SK-N-SH (cell line): ENCODE results near the gene MAD1L1. TPM values are rescaled to one million over a fixed set of nuclear protein-coding genes. Genes with fewer than 3 reads are reported as not detected.

Experiments used
- CTCF ChIA-PET: fragments of 300-600, 350-600 bp; formaldehyde crosslinking; extraction: SDS; loops from one replicate; lab custom pipeline; 2021; lab: Yijun Ruan, JAX
- POLR2A ChIA-PET: fragments of 350-600 bp; sonication (Branson Sonifier 250); formaldehyde crosslinking; extraction: SDS; loops from one replicate; lab custom pipeline; 2020; ENCODE audit warnings: antibody characterized with exemption, inconsistent platforms; lab: Yijun Ruan, JAX
- DNase-seq: peaks from one replicate; pipeline ENCODE4 v3.0.0; 2012
- H2AFZ ChIP-seq: fragments of 200-600 bp; sonication (generic); 2 replicates; pipeline ENCODE4 v1.8.1; 2016; ENCODE audit warnings: antibody characterized with exemption, mild to moderate bottlenecking, low read depth
- H3F3A ChIP-seq: fragments of 200-600 bp; sonication (generic); replicated peaks from 2 replicates; pipeline ENCODE3; 2016; ENCODE audit warnings: antibody characterized with exemption, mild to moderate bottlenecking; ENCODE audit not compliant: insufficient read depth
- H3K27ac ChIP-seq, 2 experiments: fragments of 200-500 bp in 1 of 2; fragments of 200-600 bp in 1 of 2; sonication (Bioruptor generic) in 1 of 2; sonication (generic), shearing (Covaris generic) in 1 of 2; 2 replicates each; pipeline versions ENCODE4 v1.5.1 to v1.6.1; 2014 to 2016; ENCODE audit warnings: low read depth in 2 of 2, inconsistent platforms in 1 of 2, low read length in 1 of 2, mild to moderate bottlenecking in 1 of 2, mixed read lengths in 1 of 2
- H3K27me3 ChIP-seq: fragments of 200-600 bp; sonication (generic), shearing (Covaris generic); 2 replicates; pipeline ENCODE4 v1.6.1; 2016; ENCODE audit warnings: mixed run types; ENCODE audit not compliant: insufficient read depth
- H3K36me3 ChIP-seq, 2 experiments: fragments of 200-500 bp in 1 of 2; fragments of 200-600 bp in 1 of 2; sonication (Bioruptor generic) in 1 of 2; sonication (generic) in 1 of 2; replicated peaks in 1 of 2; 2 replicates each; pipeline versions ENCODE3 to v1.5.1; 2014 to 2016; ENCODE audit warnings: low read length in 1 of 2, mild to moderate bottlenecking in 1 of 2; ENCODE audit not compliant: insufficient read depth in 2 of 2, control insufficient read depth in 1 of 2
- H3K4me1 ChIP-seq, 2 experiments: fragments of 200-500 bp in 1 of 2; fragments of 200-600 bp in 1 of 2; sonication (Bioruptor generic) in 1 of 2; sonication (generic), shearing (Covaris generic) in 1 of 2; 2 replicates each; pipeline versions ENCODE4 v1.5.1 to v1.6.1; 2014 to 2016; ENCODE audit warnings: low read depth in 1 of 2, low read length in 1 of 2, mixed run types in 1 of 2; ENCODE audit not compliant: insufficient read depth in 2 of 2, control insufficient read depth in 1 of 2
- H3K4me2 ChIP-seq: fragments of 200-600 bp; sonication (generic), shearing (Covaris generic); 2 replicates; pipeline ENCODE4 v1.6.1; 2017; ENCODE audit warnings: mixed run types
- H3K4me3 ChIP-seq, 2 experiments: fragments of 200-500 bp in 1 of 2; fragments of 200-600 bp in 1 of 2; sonication (Bioruptor generic) in 1 of 2; sonication (generic), shearing (Covaris generic) in 1 of 2; 2 replicates each; pipeline versions ENCODE4 v1.5.1 to v1.8.1; 2014 to 2016; ENCODE audit warnings: low read depth in 2 of 2, inconsistent platforms in 1 of 2, low read length in 1 of 2, mild to moderate bottlenecking in 1 of 2, mixed read lengths in 1 of 2, moderate library complexity in 1 of 2
- H3K79me2 ChIP-seq: fragments of 200-600 bp; sonication (generic); 2 replicates; pipeline ENCODE4 v1.8.1; 2017; ENCODE audit warnings: mild to moderate bottlenecking; ENCODE audit not compliant: insufficient read depth
- H3K9ac ChIP-seq: fragments of 200-600 bp; sonication (generic); 2 replicates; pipeline ENCODE4 v1.6.1; 2017; ENCODE audit warnings: mixed run types
- H3K9me2 ChIP-seq: fragments of 200-600 bp; sonication (generic); 2 replicates; pipeline ENCODE4 v1.6.1; 2017; ENCODE audit warnings: mixed run types
- H3K9me3 ChIP-seq: fragments of 200-600 bp; sonication (generic); 2 replicates; pipeline ENCODE4 v1.6.1; 2017; ENCODE audit warnings: mixed run types, mild to moderate bottlenecking, moderate library complexity
- H4K20me1 ChIP-seq: fragments of 200-600 bp; sonication (generic); 2 replicates; pipeline ENCODE4 v1.6.1; 2017; ENCODE audit warnings: mild to moderate bottlenecking, mixed run types; ENCODE audit not compliant: insufficient read depth
- EP300 ChIP-seq, 2 experiments: IDR thresholded peaks; 2 replicates each; pipeline versions ENCODE4 v1.4.0 to v1.6.1; 2012; ENCODE audit warnings: borderline replicate concordance in 1 of 2, low read depth in 1 of 2, low read length in 1 of 2
- EZH2phosphoT487 ChIP-seq: fragments of 200-600 bp; sonication (generic); IDR thresholded peaks from 2 replicates; pipeline ENCODE4 v1.6.1; 2017; ENCODE audit warnings: low read depth, mixed run types, mild to moderate bottlenecking, antibody characterized with exemption, moderate library complexity, borderline replicate concordance
- FOXJ3 ChIP-seq: sonication (generic); formaldehyde crosslinking; IDR thresholded peaks from 2 replicates; pipeline ENCODE4 v1.5.1; 2020; ENCODE audit warnings: mild to moderate bottlenecking, missing genetic modification reagents
- GATA2 ChIP-seq: sonication (generic); formaldehyde crosslinking; IDR thresholded peaks from 2 replicates; pipeline ENCODE4 v1.5.0; 2020; ENCODE audit warnings: mild to moderate bottlenecking, missing genetic modification reagents
- MEF2A ChIP-seq: IDR thresholded peaks from 2 replicates; pipeline ENCODE4 v1.4.0; 2012; ENCODE audit warnings: low read depth, borderline replicate concordance
- NFIC ChIP-seq: IDR thresholded peaks from 2 replicates; pipeline ENCODE4 v1.4.0; 2012; ENCODE audit warnings: borderline replicate concordance
- POLR2AphosphoS5 ChIP-seq: IDR thresholded peaks from 2 replicates; pipeline ENCODE4 v1.6.1; 2012; ENCODE audit warnings: low read depth, low read length
- RCOR1 ChIP-seq: fragments of 150-350 bp; IDR thresholded peaks from 2 replicates; pipeline ENCODE4 v1.6.1; 2017; ENCODE audit warnings: antibody characterized with exemption, low read length
- SIN3A ChIP-seq: IDR thresholded peaks from 2 replicates; pipeline ENCODE4 v1.6.1; 2012; ENCODE audit warnings: low read depth, mild to moderate bottlenecking, low read length, moderate library complexity, borderline replicate concordance
- TAF1 ChIP-seq: IDR thresholded peaks from 2 replicates; pipeline ENCODE4 v1.6.1; 2012; ENCODE audit warnings: low read depth, mild to moderate bottlenecking, low read length, moderate library complexity, borderline replicate concordance
- TEAD4 ChIP-seq: IDR thresholded peaks from 2 replicates; pipeline ENCODE4 v1.4.0; 2012; ENCODE audit warnings: mild to moderate bottlenecking, borderline replicate concordance; ENCODE audit not compliant: insufficient read depth
- WGBS: methylation state at CpG from one replicate; pipeline ENCODE4 v1.1.6; 2017; ENCODE audit warnings: low lambda C conversion rate; 5-methylcytosine and 5-hydroxymethylcytosine counted together
- polyA plus RNA-seq, 3 experiments: library from polyadenylated mRNA; depleted of rRNA; stranded (reverse); fragments of >200 nt; gene quantifications; 2 replicates each; pipeline ENCODE4 v1.2.3, GENCODE V29; 2012
- TF ChIP-seq, protein P1 (sequence below): IDR thresholded peaks from 2 replicates; pipeline ENCODE4 v1.6.1; 2012; ENCODE audit warnings: mild to moderate bottlenecking, low read depth, low read length, moderate library complexity
- TF ChIP-seq, protein P2 (sequence below): IDR thresholded peaks from 2 replicates; pipeline ENCODE4 v1.4.0; 2012; ENCODE audit warnings: low read depth
- TF ChIP-seq, protein P3 (sequence below): IDR thresholded peaks from 2 replicates; pipeline ENCODE4 v1.4.0; 2012; ENCODE audit warnings: low read depth, borderline replicate concordance
- TF ChIP-seq, protein P4 (sequence below): IDR thresholded peaks from 2 replicates; pipeline ENCODE4 v1.4.0; 2012; ENCODE audit warnings: low read depth, borderline replicate concordance
- TF ChIP-seq, protein P5 (sequence below): fragments of 150-350 bp; IDR thresholded peaks from 2 replicates; pipeline ENCODE4 v1.6.1; 2017; ENCODE audit warnings: antibody characterized with exemption, low read length, low read depth, borderline replicate concordance
- TF ChIP-seq, protein P6 (sequence below): IDR thresholded peaks from 2 replicates; pipeline ENCODE4; 2012

The MAD1L1 gene
- polyA plus RNA-seq, 1 of the 3 experiments (the other 2 are of a cell fraction), result 46.2 TPM

DNA sequence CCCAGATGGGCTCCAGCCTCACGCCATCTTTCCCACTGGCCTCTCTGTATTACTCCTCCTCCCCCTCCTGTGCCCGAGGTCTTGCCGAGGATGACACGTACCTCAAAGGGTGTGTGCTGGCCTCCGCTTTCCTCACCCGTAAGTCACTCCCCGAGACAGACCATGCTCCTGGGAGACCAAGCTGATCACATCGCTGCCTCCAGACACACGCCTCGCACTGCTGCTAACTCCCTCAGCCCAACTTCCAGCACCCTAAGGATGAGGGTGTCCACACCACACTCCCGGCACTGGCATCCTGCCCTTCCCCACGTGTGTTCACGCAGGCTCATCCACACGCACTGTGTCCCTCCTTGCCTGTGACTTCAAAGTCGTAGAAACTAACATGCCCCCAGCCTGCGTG lies 24.0 kb downstream of the MAD1L1 start:
- POLR2A ChIA-PET, result no interaction called here
- Histone ChIP-seq H3K9ac (no peak overlapping the region), H2AFZ (no peak overlapping the region), H4K20me1 (0 out of 2 replicates have a peak, but pooled peaks cover 5% of the 10 kb centered on the region)
- DNase-seq, result no peak
- over 99% methylated on average over 16 of the region's 16 CpGs for whole genome bisulfite sequencing
- TF ChIP-seq TAF1 (no peak), NFIC (no peak), TEAD4 (no peak), POLR2AphosphoS5 (no peak), GATA2 (CRISPR knock-in tag) (no peak), SIN3A (no peak), RCOR1 (no peak), FOXJ3 (CRISPR knock-in tag) (no peak), EZH2phosphoT487 (no peak), MEF2A (no peak), EP300 (IDR thresholded peaks at IDR 0.05; ENCODE audit: borderline replicate concordance in 1 of 2, low read depth in 1 of 2, low read length in 1 of 2) (no peak)
- TF ChIP-seq, protein P1, sequence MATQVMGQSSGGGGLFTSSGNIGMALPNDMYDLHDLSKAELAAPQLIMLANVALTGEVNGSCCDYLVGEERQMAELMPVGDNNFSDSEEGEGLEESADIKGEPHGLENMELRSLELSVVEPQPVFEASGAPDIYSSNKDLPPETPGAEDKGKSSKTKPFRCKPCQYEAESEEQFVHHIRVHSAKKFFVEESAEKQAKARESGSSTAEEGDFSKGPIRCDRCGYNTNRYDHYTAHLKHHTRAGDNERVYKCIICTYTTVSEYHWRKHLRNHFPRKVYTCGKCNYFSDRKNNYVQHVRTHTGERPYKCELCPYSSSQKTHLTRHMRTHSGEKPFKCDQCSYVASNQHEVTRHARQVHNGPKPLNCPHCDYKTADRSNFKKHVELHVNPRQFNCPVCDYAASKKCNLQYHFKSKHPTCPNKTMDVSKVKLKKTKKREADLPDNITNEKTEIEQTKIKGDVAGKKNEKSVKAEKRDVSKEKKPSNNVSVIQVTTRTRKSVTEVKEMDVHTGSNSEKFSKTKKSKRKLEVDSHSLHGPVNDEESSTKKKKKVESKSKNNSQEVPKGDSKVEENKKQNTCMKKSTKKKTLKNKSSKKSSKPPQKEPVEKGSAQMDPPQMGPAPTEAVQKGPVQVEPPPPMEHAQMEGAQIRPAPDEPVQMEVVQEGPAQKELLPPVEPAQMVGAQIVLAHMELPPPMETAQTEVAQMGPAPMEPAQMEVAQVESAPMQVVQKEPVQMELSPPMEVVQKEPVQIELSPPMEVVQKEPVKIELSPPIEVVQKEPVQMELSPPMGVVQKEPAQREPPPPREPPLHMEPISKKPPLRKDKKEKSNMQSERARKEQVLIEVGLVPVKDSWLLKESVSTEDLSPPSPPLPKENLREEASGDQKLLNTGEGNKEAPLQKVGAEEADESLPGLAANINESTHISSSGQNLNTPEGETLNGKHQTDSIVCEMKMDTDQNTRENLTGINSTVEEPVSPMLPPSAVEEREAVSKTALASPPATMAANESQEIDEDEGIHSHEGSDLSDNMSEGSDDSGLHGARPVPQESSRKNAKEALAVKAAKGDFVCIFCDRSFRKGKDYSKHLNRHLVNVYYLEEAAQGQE, result no peak
- TF ChIP-seq, protein P2, sequence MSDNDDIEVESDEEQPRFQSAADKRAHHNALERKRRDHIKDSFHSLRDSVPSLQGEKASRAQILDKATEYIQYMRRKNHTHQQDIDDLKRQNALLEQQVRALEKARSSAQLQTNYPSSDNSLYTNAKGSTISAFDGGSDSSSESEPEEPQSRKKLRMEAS, result no peak
- TF ChIP-seq, protein P3, sequence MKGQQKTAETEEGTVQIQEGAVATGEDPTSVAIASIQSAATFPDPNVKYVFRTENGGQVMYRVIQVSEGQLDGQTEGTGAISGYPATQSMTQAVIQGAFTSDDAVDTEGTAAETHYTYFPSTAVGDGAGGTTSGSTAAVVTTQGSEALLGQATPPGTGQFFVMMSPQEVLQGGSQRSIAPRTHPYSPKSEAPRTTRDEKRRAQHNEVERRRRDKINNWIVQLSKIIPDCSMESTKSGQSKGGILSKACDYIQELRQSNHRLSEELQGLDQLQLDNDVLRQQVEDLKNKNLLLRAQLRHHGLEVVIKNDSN, result no peak
- TF ChIP-seq, protein P4, sequence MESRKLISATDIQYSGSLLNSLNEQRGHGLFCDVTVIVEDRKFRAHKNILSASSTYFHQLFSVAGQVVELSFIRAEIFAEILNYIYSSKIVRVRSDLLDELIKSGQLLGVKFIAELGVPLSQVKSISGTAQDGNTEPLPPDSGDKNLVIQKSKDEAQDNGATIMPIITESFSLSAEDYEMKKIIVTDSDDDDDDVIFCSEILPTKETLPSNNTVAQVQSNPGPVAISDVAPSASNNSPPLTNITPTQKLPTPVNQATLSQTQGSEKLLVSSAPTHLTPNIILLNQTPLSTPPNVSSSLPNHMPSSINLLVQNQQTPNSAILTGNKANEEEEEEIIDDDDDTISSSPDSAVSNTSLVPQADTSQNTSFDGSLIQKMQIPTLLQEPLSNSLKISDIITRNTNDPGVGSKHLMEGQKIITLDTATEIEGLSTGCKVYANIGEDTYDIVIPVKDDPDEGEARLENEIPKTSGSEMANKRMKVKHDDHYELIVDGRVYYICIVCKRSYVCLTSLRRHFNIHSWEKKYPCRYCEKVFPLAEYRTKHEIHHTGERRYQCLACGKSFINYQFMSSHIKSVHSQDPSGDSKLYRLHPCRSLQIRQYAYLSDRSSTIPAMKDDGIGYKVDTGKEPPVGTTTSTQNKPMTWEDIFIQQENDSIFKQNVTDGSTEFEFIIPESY, result no peak
- TF ChIP-seq, protein P5, sequence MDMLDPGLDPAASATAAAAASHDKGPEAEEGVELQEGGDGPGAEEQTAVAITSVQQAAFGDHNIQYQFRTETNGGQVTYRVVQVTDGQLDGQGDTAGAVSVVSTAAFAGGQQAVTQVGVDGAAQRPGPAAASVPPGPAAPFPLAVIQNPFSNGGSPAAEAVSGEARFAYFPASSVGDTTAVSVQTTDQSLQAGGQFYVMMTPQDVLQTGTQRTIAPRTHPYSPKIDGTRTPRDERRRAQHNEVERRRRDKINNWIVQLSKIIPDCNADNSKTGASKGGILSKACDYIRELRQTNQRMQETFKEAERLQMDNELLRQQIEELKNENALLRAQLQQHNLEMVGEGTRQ, result no peak
- TF ChIP-seq, protein P6, sequence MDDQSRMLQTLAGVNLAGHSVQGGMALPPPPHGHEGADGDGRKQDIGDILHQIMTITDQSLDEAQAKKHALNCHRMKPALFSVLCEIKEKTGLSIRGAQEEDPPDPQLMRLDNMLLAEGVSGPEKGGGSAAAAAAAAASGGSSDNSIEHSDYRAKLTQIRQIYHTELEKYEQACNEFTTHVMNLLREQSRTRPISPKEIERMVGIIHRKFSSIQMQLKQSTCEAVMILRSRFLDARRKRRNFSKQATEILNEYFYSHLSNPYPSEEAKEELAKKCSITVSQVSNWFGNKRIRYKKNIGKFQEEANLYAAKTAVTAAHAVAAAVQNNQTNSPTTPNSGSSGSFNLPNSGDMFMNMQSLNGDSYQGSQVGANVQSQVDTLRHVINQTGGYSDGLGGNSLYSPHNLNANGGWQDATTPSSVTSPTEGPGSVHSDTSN, result no peak
- TF ChIP-seq, all 33 proteins: peak for 0
- H3K9me2 ChIP-seq, result no peaks in the 10 kb centered on the region
- H3K9me3 ChIP-seq, result no peaks in the 10 kb centered on the region
- H3K4me1 ChIP-seq, result peaks cover 4 to 26% of the 10 kb centered on the region in 2 experiments; a peak in 2 of 4 replicates
- no peak overlapping the region for H3K4me2 ChIP-seq
- no peaks in the 10 kb centered on the region for H3K79me2 ChIP-seq
- H3K36me3 ChIP-seq, result peaks cover 41 to 47% of the 10 kb centered on the region in 2 experiments
- H3K4me3 ChIP-seq, result no peak overlapping the region
- CTCF ChIA-PET, result interaction anchor here (0.7 to 2.7 kb wide), 26 partner anchors 9 to 630 kb away, joined by 3 to 23 read pairs (median 5); partner anchors contain the start of gene MAD1L1
- no peaks in the 10 kb centered on the region for H3F3A ChIP-seq
- H3K27me3 ChIP-seq, result no peaks in the 10 kb centered on the region
- no peak overlapping the region; a peak in 1 of 4 replicates for H3K27ac ChIP-seq
